ENCODE data around the gene TMEM145.
A peak's percentile ranks its signal among the peaks of the same experiment; 100 is the strongest.
"Not testable (repeated sequence)": the region's sequence is repeated elsewhere in the genome, so short reads cannot be mapped to it uniquely, and the experiment has no call there.

The TMEM145 gene

GRCh38 chr19:42313096-42313839, at the start of gene TMEM145:
TMEM145 (plus strand) TSS chr19:42313309; CDS start chr19:42313377, 68 bp downstream.
- no peak for DNase-seq (ENCODE audit: low read depth, low spot score)

- not testable (repeated sequence) for DNase-seq (ENCODE audit: low read depth, low spot score)
Observed at GRCh38 chr19:42266105-42266504, 47.0 kb upstream of the TMEM145 start.

- DNase-seq (ENCODE audit: low read depth, low spot score): not testable (repeated sequence)
Observed at GRCh38 chr19:42266928-42267603, 46.0 kb upstream of the TMEM145 start.

GRCh38 chr19:42267644-42268141, 45.4 kb upstream of the TMEM145 start:
- DNase-seq (ENCODE audit: low read depth, low spot score): no peak

- peak; percentile 98 for DNase-seq (ENCODE audit: low read depth, low spot score)
Observed at GRCh38 chr19:42268142-42268703, 44.9 kb upstream of the TMEM145 start.

- DNase-seq (ENCODE audit: low read depth, low spot score): peak; percentile 100
Observed at GRCh38 chr19:42268704-42269477, 44.2 kb upstream of the TMEM145 start, which contains the start of gene CIC. CIC (plus strand) TSS chr19:42269252; CDS start chr19:42271784, 2,532 bp downstream.

GRCh38 chr19:42269478-42270345, 43.4 kb upstream of the TMEM145 start:
- DNase-seq (ENCODE audit: low read depth, low spot score): no peak

- no peak for DNase-seq (ENCODE audit: low read depth, low spot score)
Observed at GRCh38 chr19:42270346-42271044, 42.6 kb upstream of the TMEM145 start.

GRCh38 chr19:42271045-42271419, 42.1 kb upstream of the TMEM145 start:
- DNase-seq (ENCODE audit: low read depth, low spot score): no peak

- no peak for DNase-seq (ENCODE audit: low read depth, low spot score)
Observed at GRCh38 chr19:42271861-42272534, 41.1 kb upstream of the TMEM145 start.

- no peak for DNase-seq (ENCODE audit: low read depth, low spot score)
Observed at GRCh38 chr19:42272535-42272897, 40.6 kb upstream of the TMEM145 start.

GRCh38 chr19:42272989-42273406, 40.1 kb upstream of the TMEM145 start:
- DNase-seq (ENCODE audit: low read depth, low spot score): no peak

GRCh38 chr19:42273407-42274064, 39.6 kb upstream of the TMEM145 start:
- no peak for DNase-seq (ENCODE audit: low read depth, low spot score)

- DNase-seq (ENCODE audit: low read depth, low spot score): no peak
Observed at GRCh38 chr19:42274065-42274682, 38.9 kb upstream of the TMEM145 start.

GRCh38 chr19:42275103-42275502, 38.0 kb upstream of the TMEM145 start:
- no peak for DNase-seq (ENCODE audit: low read depth, low spot score)

- DNase-seq (ENCODE audit: low read depth, low spot score): no peak
Observed at GRCh38 chr19:42275517-42275916, 37.6 kb upstream of the TMEM145 start.

- DNase-seq (ENCODE audit: low read depth, low spot score): no peak
Observed at GRCh38 chr19:42276284-42276683, 36.8 kb upstream of the TMEM145 start.

- DNase-seq (ENCODE audit: low read depth, low spot score): no peak
Observed at GRCh38 chr19:42276821-42277220, 36.3 kb upstream of the TMEM145 start.

Measured in brain pericyte (primary cell).